ENCODE measurements around the gene CES4A. TPM values are rescaled to one million over a fixed set of nuclear protein-coding genes. Genes with fewer than 3 reads are reported as not detected.

The CES4A gene
- total and polyA plus RNA-seq, 9 donors, result 6.0 to 67.1 (median 10.3) TPM

- no peak for TF ChIP-seq CTCF (IDR thresholded peaks at IDR 0.05)
- no peak for TF ChIP-seq POLR2A (IDR thresholded peaks at IDR 0.05)
- TF ChIP-seq EP300 (IDR thresholded peaks at IDR 0.05), result no peak
- no peaks in the 10 kb centered on the region for H3K4me1 ChIP-seq (ENCODE audit: insufficient read depth)
- peak in 1 of 5 donors; percentile 1 for DNase-seq
- no peak overlapping the region for H3K27ac ChIP-seq
- 84 to 95% (median 92%) methylated on average over 3 of the region's 3 CpGs for WGBS, 3 donors
- H3K9me3 ChIP-seq, result no peaks in the 10 kb centered on the region
- H3K36me3 ChIP-seq, result no peaks in the 10 kb centered on the region
- H3K4me3 ChIP-seq, result no peak overlapping the region
- no peaks in the 10 kb centered on the region for H3K27me3 ChIP-seq
- intact Hi-C loops (cut with DNase I), result no loop called here
These were observed 32.9 kb downstream of the CES4A start for GRCh38 chr16:67021321-67021720.

DNA sequence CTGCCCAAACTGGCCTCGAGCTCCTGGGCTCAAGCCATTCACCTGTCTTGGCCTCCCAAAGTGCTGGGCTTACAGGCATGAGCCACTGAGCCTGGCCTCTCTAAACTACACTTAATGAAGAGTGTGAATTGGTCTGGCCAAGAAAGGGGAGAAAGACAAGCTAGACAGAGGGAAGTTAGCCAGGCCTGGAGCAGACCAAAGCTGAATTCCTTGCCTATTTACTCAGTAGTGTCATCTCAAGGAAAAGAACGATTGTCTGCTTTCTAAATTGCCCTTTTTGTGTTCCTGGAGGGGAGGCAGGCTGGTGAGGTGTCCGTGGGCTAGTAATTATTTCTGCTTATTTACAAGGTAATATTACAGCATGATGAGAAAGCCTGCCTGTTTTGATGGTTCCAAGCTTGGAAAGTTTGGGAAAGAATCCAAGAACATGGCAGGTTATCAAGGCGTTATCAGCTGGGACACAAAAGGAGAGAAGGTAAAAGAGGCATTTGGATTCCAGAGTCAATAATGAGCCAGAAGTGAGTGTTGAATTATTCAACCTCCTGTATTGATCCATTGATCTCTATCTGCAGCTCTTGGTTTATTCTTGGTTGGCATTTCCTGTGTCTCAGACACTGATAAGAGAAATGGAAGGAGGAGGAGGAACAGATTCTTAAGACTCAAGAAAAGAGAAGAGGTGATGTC, 34.3 kb downstream of the CES4A start:
- Histone ChIP-seq H3K36me3 (no peaks in the 10 kb centered on the region), H3K9me3 (no peaks in the 10 kb centered on the region), H3K4me1 (ENCODE audit: insufficient read depth) (no peaks in the 10 kb centered on the region), H3K27me3 (no peaks in the 10 kb centered on the region), H3K4me3 (no peak overlapping the region), H3K27ac (no peak overlapping the region)
- intact Hi-C loops (cut with DNase I), result no loop called here
- TF ChIP-seq CTCF (IDR thresholded peaks at IDR 0.05) (no peak), EP300 (IDR thresholded peaks at IDR 0.05) (no peak), POLR2A (IDR thresholded peaks at IDR 0.05) (no peak)
- WGBS, 3 donors, result 57 to 70% (median 68%) methylated on average over 4 of the region's 4 CpGs
- no peak for DNase-seq

DNA sequence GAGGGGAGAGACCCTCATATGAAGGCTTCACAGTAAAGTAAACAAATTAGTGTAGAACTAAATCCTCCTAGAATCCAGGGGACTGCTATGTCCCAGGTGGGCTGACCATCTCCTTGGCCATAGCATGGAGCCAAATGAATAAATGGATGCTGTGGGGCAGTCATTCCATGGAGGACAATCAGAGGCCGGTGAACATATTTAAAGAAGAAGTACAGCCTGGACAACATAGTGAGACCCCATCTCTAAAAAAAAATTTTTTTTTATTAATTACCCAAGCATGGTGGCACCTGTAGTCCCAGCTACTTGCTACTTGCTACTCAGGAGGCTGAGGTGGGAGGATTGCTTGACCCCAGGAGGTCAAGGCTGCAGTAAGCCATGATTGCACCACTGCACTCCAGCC, 35.3 kb downstream of the CES4A start:
- H3K4me1 ChIP-seq (ENCODE audit: insufficient read depth), result peaks cover 3% of the 10 kb centered on the region
- intact Hi-C loops (cut with DNase I), result no loop called here
- no peaks in the 10 kb centered on the region for H3K36me3 ChIP-seq
- H3K27ac ChIP-seq, result no peak overlapping the region
- peak in 1 of 5 donors; percentile 2 for DNase-seq
- no peaks in the 10 kb centered on the region for H3K9me3 ChIP-seq
- H3K4me3 ChIP-seq, result no peak overlapping the region
- TF ChIP-seq CTCF (IDR thresholded peaks at IDR 0.05), result no peak
- TF ChIP-seq EP300 (IDR thresholded peaks at IDR 0.05), result no peak
- TF ChIP-seq POLR2A (IDR thresholded peaks at IDR 0.05), result no peak
- H3K27me3 ChIP-seq, result no peaks in the 10 kb centered on the region
- WGBS, 3 donors, result 85 to 100% (median 92%) methylated on average over 1 of the region's 1 CpG

- Histone ChIP-seq H3K27me3 (no peaks in the 10 kb centered on the region), H3K9me3 (no peaks in the 10 kb centered on the region), H3K4me1 (ENCODE audit: insufficient read depth) (peaks cover 3% of the 10 kb centered on the region), H3K4me3 (no peak overlapping the region), H3K36me3 (no peaks in the 10 kb centered on the region), H3K27ac (no peak overlapping the region)
- WGBS, 3 donors, result 34 to 51% (median 48%) methylated on average over 4 of the region's 4 CpGs
- peak in 1 of 5 donors; percentile 8 for DNase-seq
- no peak for TF ChIP-seq EP300 (IDR thresholded peaks at IDR 0.05)
- TF ChIP-seq CTCF (IDR thresholded peaks at IDR 0.05), result no peak
- no peak for TF ChIP-seq POLR2A (IDR thresholded peaks at IDR 0.05)
- intact Hi-C loops (cut with DNase I), result no loop called here
These were observed 36.2 kb downstream of the CES4A start for GRCh38 chr16:67024384-67025209.
